ENCODE results near the gene KRT81. TPM values are rescaled to one million over a fixed set of nuclear protein-coding genes. Genes with fewer than 3 reads are reported as not detected.
"Not testable (repeated sequence)": the region's sequence is repeated elsewhere in the genome, so short reads cannot be mapped to it uniquely, and the experiment has no call there.

KRT81 gene
- total RNA-seq, 2 experiments from 2014 or later = not detected

GRCh38 chr12:52260361-52261207 lies 30.8 kb downstream of the KRT81 start:
- Mint-ChIP-seq H3K27ac (no peak overlapping the region), H3K9me3 (no peaks in the 10 kb centered on the region), H3K4me1 (ENCODE audit: low read depth) (peaks cover 7% of the 10 kb centered on the region), H3K36me3 (ENCODE audit: low read depth) (no peaks in the 10 kb centered on the region), H3K27me3 (peaks cover 53% of the 10 kb centered on the region), H3K4me3 (no peak overlapping the region)
- intact Hi-C loops (cut with micrococcal nuclease) = no loop called here
- ChIA-PET CTCF (interaction anchor here (2.4 kb wide), 1 partner anchor 18 kb away, joined by 12 read pairs; no protein-coding TSS in a partner anchor), POLR2A (no interaction called here)
- no peak for DNase-seq
- no peak for ATAC-seq
- no peak for TF ChIP-seq CTCF (IDR thresholded peaks at IDR 0.05)

DNA sequence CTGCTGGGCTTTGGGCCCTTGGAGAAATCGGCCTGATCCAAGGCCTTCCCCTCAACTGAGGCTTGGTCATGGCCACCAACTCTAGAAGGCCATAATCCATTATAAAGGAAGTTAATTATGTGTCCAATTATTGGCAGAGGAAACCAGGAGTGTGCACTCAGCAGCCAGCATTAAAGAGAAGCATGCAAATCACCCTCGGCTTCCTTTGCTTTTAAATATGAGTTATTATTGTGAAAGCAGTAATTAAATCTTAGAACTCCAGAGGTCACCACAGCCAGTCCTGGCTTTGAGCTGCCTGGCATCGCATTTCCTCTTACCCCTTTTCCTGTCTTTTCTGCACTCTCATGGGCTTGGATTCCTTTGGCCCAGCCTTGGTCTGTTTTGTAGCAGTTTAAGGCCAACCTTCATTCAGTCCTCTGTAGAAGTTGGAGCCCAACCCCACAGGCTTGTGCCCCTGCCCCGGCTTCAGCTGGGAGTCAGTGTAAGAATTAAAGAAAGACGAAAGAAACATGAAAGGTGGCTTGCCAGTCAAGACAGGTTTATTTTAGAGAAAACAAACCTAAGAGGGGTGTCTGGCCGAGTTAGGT lies 31.6 kb downstream of the KRT81 start:
- Mint-ChIP-seq H3K4me1 (ENCODE audit: low read depth) (peaks cover 7% of the 10 kb centered on the region), H3K27ac (no peak overlapping the region), H3K9me3 (no peaks in the 10 kb centered on the region), H3K27me3 (peaks cover 58% of the 10 kb centered on the region), H3K36me3 (ENCODE audit: low read depth) (no peaks in the 10 kb centered on the region), H3K4me3 (no peak overlapping the region)
- ChIA-PET CTCF (interaction anchor here (0.9 to 2.4 kb wide), 2 partner anchors 18 to 19 kb away, joined by 3 to 12 read pairs; no protein-coding TSS in a partner anchor), POLR2A (no interaction called here)
- TF ChIP-seq CTCF (IDR thresholded peaks at IDR 0.05) = no peak
- intact Hi-C loops (cut with micrococcal nuclease) = no loop called here
- no peak for DNase-seq
- no peak for ATAC-seq

GRCh38 chr12:52258335-52258901 lies 32.9 kb downstream of the KRT81 start:
- H3K4me1 Mint-ChIP-seq (ENCODE audit: low read depth) = peaks cover 7% of the 10 kb centered on the region
- POLR2A ChIA-PET = no interaction called here
- CTCF ChIA-PET = interaction anchor here (1.1 to 2.4 kb wide), 2 partner anchors 21 kb away, joined by 4 to 12 read pairs; no protein-coding TSS in a partner anchor
- H3K27me3 Mint-ChIP-seq = peaks cover 58% of the 10 kb centered on the region
- ATAC-seq (no peak), DNase-seq (no peak)
- no peak overlapping the region for H3K4me3 Mint-ChIP-seq
- H3K27ac Mint-ChIP-seq = no peak overlapping the region
- intact Hi-C loops (cut with micrococcal nuclease) = no loop called here
- H3K36me3 Mint-ChIP-seq (ENCODE audit: low read depth) = no peaks in the 10 kb centered on the region
- H3K9me3 Mint-ChIP-seq = no peaks in the 10 kb centered on the region
- TF ChIP-seq CTCF (IDR thresholded peaks at IDR 0.05) = no peak

GRCh38 chr12:52257922-52258321 lies 33.4 kb downstream of the KRT81 start:
- intact Hi-C loops (cut with micrococcal nuclease) = loop anchor here (2.0 kb wide), 1 partner anchor 17 kb away; no protein-coding TSS in a partner anchor
- CTCF ChIA-PET = interaction anchor here (2.4 kb wide), 1 partner anchor 21 kb away, joined by 12 read pairs; no protein-coding TSS in a partner anchor
- H3K36me3 Mint-ChIP-seq (ENCODE audit: low read depth); DNase-seq; H3K4me1 Mint-ChIP-seq (ENCODE audit: low read depth); H3K4me3 Mint-ChIP-seq; H3K9me3 Mint-ChIP-seq; ATAC-seq; POLR2A ChIA-PET; H3K27ac Mint-ChIP-seq: not testable (repeated sequence)
- H3K27me3 Mint-ChIP-seq = peaks cover 60% of the 10 kb centered on the region

DNA sequence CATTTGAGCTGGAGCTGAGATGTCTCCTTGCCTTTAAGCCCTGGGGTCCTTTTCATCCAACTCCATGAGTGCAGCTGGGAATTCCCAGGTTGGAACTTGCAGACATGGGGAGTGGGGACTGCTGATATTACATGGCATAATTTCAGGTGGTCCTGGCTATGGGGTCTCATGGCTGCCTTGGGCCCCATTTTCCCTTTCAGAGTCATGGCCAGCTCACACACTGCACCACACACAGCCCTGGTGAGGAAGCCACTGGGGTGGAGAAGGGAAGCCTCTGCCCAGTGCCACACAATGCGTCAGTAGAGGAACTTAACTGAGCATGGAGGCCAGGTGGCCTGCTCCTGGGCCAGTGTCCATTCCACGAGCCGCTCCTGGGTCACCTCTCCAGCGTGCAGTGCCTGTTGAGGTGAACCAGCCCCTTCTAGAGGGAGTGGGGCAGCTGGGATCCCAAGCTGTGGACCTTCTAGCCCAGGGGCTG lies 34.2 kb downstream of the KRT81 start:
- Mint-ChIP-seq H3K4me1 (ENCODE audit: low read depth) (peaks cover 7% of the 10 kb centered on the region), H3K4me3 (no peak overlapping the region), H3K27me3 (peaks cover 55% of the 10 kb centered on the region), H3K9me3 (no peaks in the 10 kb centered on the region), H3K27ac (no peak overlapping the region), H3K36me3 (ENCODE audit: low read depth) (no peaks in the 10 kb centered on the region)
- intact Hi-C loops (cut with micrococcal nuclease) = loop anchor here (2.0 kb wide), 1 partner anchor 16 kb away; no protein-coding TSS in a partner anchor
- POLR2A ChIA-PET = no interaction called here
- DNase-seq = no peak
- CTCF ChIA-PET = interaction anchor here (1.4 to 1.5 kb wide), 2 partner anchors 20 to 22 kb away, joined by 3 to 7 read pairs; no protein-coding TSS in a partner anchor
- ATAC-seq = no peak
- no peak for TF ChIP-seq CTCF (IDR thresholded peaks at IDR 0.05)

Measured in activated CD8-positive, alpha-beta T cell treated with anti-CD3 and anti-CD28 coated beads for 36 hours (primary cell).